ENCODE measurements around the gene MTOR. TPM values are rescaled to one million over a fixed set of nuclear protein-coding genes. Genes with fewer than 3 reads are reported as not detected.

MTOR gene
- total and polyA plus RNA-seq, 2 donors (not counting 3 experiments of a cell fraction or from before 2014, with no cell fraction given) = 33.5 to 50.4 TPM

- ChIA-PET POLR2A (no interaction called here), CTCF (interaction anchor here (1.0 to 2.3 kb wide), 5 partner anchors 8 to 39 kb away, joined by 3 to 14 read pairs (median 4); partner anchors contain the start of genes MTOR and UBIAD1)
- no peak overlapping the region for H3K4me2 ChIP-seq (ENCODE audit: insufficient read depth, low read length)
- no peaks in the 10 kb centered on the region for H3K9me3 ChIP-seq (replicated peaks; ENCODE audit: control insufficient read depth, insufficient read depth, low read length)
- intact Hi-C loops (cut with micrococcal nuclease) = no loop called here
- TF ChIP-seq EZH2 (IDR thresholded peaks at IDR 0.05; ENCODE audit: borderline replicate concordance, low read depth, low read length, severe bottlenecking) = no peak
- no peak for TF ChIP-seq FOS (IDR thresholded peaks at IDR 0.05; ENCODE audit: borderline replicate concordance, insufficient read depth, low read length)
- TF ChIP-seq JUN (IDR thresholded peaks at IDR 0.05; ENCODE audit: borderline replicate concordance, insufficient read depth, insufficient read length, low read depth) = no peak
- no peak for TF ChIP-seq MAX (IDR thresholded peaks at IDR 0.05; ENCODE audit: insufficient read depth, insufficient read length)
- TF ChIP-seq POLR2AphosphoS5 (IDR thresholded peaks at IDR 0.05; ENCODE audit: insufficient read depth, low read depth, low read length) = no peak
- TF ChIP-seq, protein P1, sequence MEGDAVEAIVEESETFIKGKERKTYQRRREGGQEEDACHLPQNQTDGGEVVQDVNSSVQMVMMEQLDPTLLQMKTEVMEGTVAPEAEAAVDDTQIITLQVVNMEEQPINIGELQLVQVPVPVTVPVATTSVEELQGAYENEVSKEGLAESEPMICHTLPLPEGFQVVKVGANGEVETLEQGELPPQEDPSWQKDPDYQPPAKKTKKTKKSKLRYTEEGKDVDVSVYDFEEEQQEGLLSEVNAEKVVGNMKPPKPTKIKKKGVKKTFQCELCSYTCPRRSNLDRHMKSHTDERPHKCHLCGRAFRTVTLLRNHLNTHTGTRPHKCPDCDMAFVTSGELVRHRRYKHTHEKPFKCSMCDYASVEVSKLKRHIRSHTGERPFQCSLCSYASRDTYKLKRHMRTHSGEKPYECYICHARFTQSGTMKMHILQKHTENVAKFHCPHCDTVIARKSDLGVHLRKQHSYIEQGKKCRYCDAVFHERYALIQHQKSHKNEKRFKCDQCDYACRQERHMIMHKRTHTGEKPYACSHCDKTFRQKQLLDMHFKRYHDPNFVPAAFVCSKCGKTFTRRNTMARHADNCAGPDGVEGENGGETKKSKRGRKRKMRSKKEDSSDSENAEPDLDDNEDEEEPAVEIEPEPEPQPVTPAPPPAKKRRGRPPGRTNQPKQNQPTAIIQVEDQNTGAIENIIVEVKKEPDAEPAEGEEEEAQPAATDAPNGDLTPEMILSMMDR (IDR thresholded peaks at IDR 0.05; ENCODE audit: extremely low read depth in 1 of 2, insufficient read depth in 1 of 2, low read depth in 1 of 2, low read length in 2 of 2) = no peak
- TF ChIP-seq GATA2 (IDR thresholded peaks at IDR 0.05; ENCODE audit: insufficient read depth, insufficient read length, low read depth, low read length) = no peak
- no peak for TF ChIP-seq POLR2A (IDR thresholded peaks at IDR 0.05; ENCODE audit: low read depth, low read length)
- TF ChIP-seq MYC (IDR thresholded peaks at IDR 0.05; ENCODE audit: low read depth, low read length) = no peak
- H2AFZ ChIP-seq (ENCODE audit: low read depth, low read length) = no peak overlapping the region
- H3K4me3 ChIP-seq (replicated peaks in 1 of 3; ENCODE audit: insufficient read depth in 1 of 3, low read depth in 1 of 3, low read length in 3 of 3) = no peak overlapping the region
- dilution Hi-C loops (cut with MboI; ENCODE audit: extremely low pct_ligation_motif_present, low sequenced_read_pairs) = no loop called here
- peaks cover 2% of the 10 kb centered on the region for H4K20me1 ChIP-seq (replicated peaks; ENCODE audit: control insufficient read depth, extremely low read depth, insufficient read depth, low read length)
- H3K9me1 ChIP-seq (replicated peaks; ENCODE audit: control insufficient read depth, extremely low read depth, insufficient read depth, low read length) = no peaks in the 10 kb centered on the region
- no peaks in the 10 kb centered on the region for H3K27me3 ChIP-seq (ENCODE audit: control insufficient read depth in 2 of 2, insufficient read depth in 2 of 2, low read length in 2 of 2)
- DNase-seq (ENCODE audit: low read depth, low spot score) (no peak), FAIRE-seq (peak; percentile 76)
- peaks cover 0 to 4% of the 10 kb centered on the region in 2 experiments for H3K36me3 ChIP-seq (ENCODE audit: control insufficient read depth in 2 of 2, extremely low read depth in 1 of 2, insufficient read depth in 2 of 2, low read length in 2 of 2)
- H3K79me2 ChIP-seq (ENCODE audit: control insufficient read depth, insufficient read depth, low read length) = peaks cover 7% of the 10 kb centered on the region
- H3K9ac ChIP-seq (replicated peaks; ENCODE audit: extremely low read depth, insufficient read depth, low read length) = no peak overlapping the region
- BruUV-seq (replicated peaks) = no TSS peak
- peaks cover 18% of the 10 kb centered on the region for H3K4me1 ChIP-seq (ENCODE audit: control insufficient read depth, extremely low read depth, insufficient read depth, low read length)
- H3K27ac ChIP-seq (ENCODE audit: insufficient read depth, low read depth, low read length) = no peak overlapping the region
Measured at GRCh38 chr1:11280719-11281376, 18.5 kb upstream of the MTOR start.

Measured in endothelial cell of umbilical vein (primary cell).